HCT116 (cell line): ENCODE results near the gene SLC26A5. TPM values are rescaled to one million over a fixed set of nuclear protein-coding genes. Genes with fewer than 3 reads are reported as not detected.

Experiments used
- ATAC-seq: fragments of 200-7000 bp; cut with Tn5 transposase; 2 replicates; pipeline ENCODE4 v1.9.1; 2020; ENCODE audit warnings: mild to moderate bottlenecking, moderate library complexity
- BruUV-seq: library from RNA; stranded (reverse); fragments of 400-500 nt; replicated peaks from 2 replicates; lab custom pipeline; 2021; lab: Mats Ljungman, UMichigan
- CTCF ChIA-PET: fragments of 300-600 bp; sonication (Branson Sonifier 250); formaldehyde crosslinking; loops from one replicate; lab custom pipeline; 2021; ENCODE audit warnings: antibody characterized with exemption; lab: Charles Lee
- POLR2A ChIA-PET: fragments of 300-600, 350-600 bp; sonication (Branson Sonifier 250); formaldehyde crosslinking; loops from one replicate; lab custom pipeline; 2021; ENCODE audit warnings: antibody characterized with exemption; lab: Charles Lee
- RAD21 ChIA-PET, 2 experiments: fragments of 300-600 bp; sonication (Branson Sonifier 250); formaldehyde crosslinking; loops; one replicate each; lab custom pipeline; 2023; ENCODE audit warnings: low total read pairs in 2 of 2; ENCODE audit not compliant: uncharacterized antibody in 2 of 2, unreplicated experiment in 2 of 2, low non-redundant PET in 1 of 2; lab: Charles Lee
- DNase-seq: peaks from one replicate; pipeline ENCODE4 v3.0.0-alpha.2; 2010; ENCODE audit warnings: low read depth, low spot score
- H2AFZ ChIP-seq: fragments of 200-600 bp; shearing (Covaris generic), sonication (generic); 2 replicates; pipeline ENCODE4 v1.6.1; 2017; ENCODE audit warnings: low read depth, mixed run types, mixed read lengths, antibody characterized with exemption, low read length; ENCODE audit not compliant: poor library complexity, severe bottlenecking
- H3K27ac ChIP-seq: 2 replicates; pipeline ENCODE4 v1.5.1; 2012; ENCODE audit warnings: low read depth, low read length
- H3K27me3 ChIP-seq: fragments of 200-600 bp; sonication (generic); 2 replicates; pipeline ENCODE4 v1.6.1; 2016; ENCODE audit warnings: mixed run types, low read length, mixed read lengths; ENCODE audit not compliant: insufficient read depth
- H3K36me3 ChIP-seq, 2 experiments: fragments of 200-500 bp in 1 of 2; fragments of 200-600 bp in 1 of 2; sonication (Bioruptor generic) in 1 of 2; sonication (generic) in 1 of 2; 2 replicates each; pipeline versions ENCODE4 v1.5.1 to v1.6.1; 2014 to 2016; ENCODE audit warnings: low read length in 2 of 2, inconsistent platforms in 1 of 2, mixed read lengths in 1 of 2, mixed run types in 1 of 2; ENCODE audit not compliant: insufficient read depth in 2 of 2, control insufficient read depth in 1 of 2
- H3K4me1 ChIP-seq, 2 experiments: fragments of 200-600 bp in 1 of 2; sonication (generic) in 1 of 2; 2 replicates each; pipeline versions ENCODE4 v1.5.1 to v1.6.1; 2012 to 2017; ENCODE audit warnings: low read length in 2 of 2, inconsistent platforms in 1 of 2, mild to moderate bottlenecking in 1 of 2, mixed read lengths in 1 of 2, mixed run types in 1 of 2, moderate library complexity in 1 of 2; ENCODE audit not compliant: insufficient read depth in 2 of 2, control insufficient read depth in 1 of 2
- H3K4me2 ChIP-seq: fragments of 200-600 bp; sonication (generic); 2 replicates; pipeline ENCODE4 v1.6.1; 2017; ENCODE audit warnings: mixed run types, low read length, mixed read lengths
- H3K4me3 ChIP-seq, 2 experiments: fragments of 200-600 bp in 1 of 2; sonication (generic) in 1 of 2; replicated peaks in 1 of 2; 2 replicates each; pipeline ENCODE4 v1.5.1; 2011 to 2016; ENCODE audit warnings: low read length in 2 of 2, control low read depth in 1 of 2, low read depth in 1 of 2, mild to moderate bottlenecking in 1 of 2, mixed read lengths in 1 of 2, mixed run types in 1 of 2
- H3K79me2 ChIP-seq: fragments of 200-600 bp; sonication (generic); 2 replicates; pipeline ENCODE4 v1.6.1; 2017; ENCODE audit warnings: mild to moderate bottlenecking, mixed run types, low read length, moderate library complexity, mixed read lengths; ENCODE audit not compliant: insufficient read depth
- H3K9ac ChIP-seq: fragments of 200-600 bp; sonication (generic); 2 replicates; pipeline ENCODE4 v1.6.1; 2016; ENCODE audit warnings: low read length, mixed read lengths
- H3K9me2 ChIP-seq: fragments of 200-600 bp; sonication (generic), shearing (Covaris generic); 2 replicates; pipeline ENCODE4 v1.6.1; 2017; ENCODE audit warnings: mixed run types, mild to moderate bottlenecking, moderate library complexity; ENCODE audit not compliant: insufficient read depth
- H3K9me3 ChIP-seq, 2 experiments: fragments of 200-500 bp in 1 of 2; fragments of 200-600 bp in 1 of 2; sonication (Bioruptor generic) in 1 of 2; sonication (generic) in 1 of 2; 2 replicates each; pipeline ENCODE4 v1.6.1; 2014 to 2017; ENCODE audit warnings: low read length in 2 of 2, mixed read lengths in 2 of 2, inconsistent platforms in 1 of 2, low read depth in 1 of 2, mild to moderate bottlenecking in 1 of 2, mixed run types in 1 of 2, moderate library complexity in 1 of 2; ENCODE audit not compliant: control insufficient read depth in 1 of 2, insufficient read depth in 1 of 2
- H4K20me1 ChIP-seq: fragments of 200-600 bp; sonication (generic), shearing (Covaris generic); 2 replicates; pipeline ENCODE4 v1.6.1; 2017; ENCODE audit warnings: mixed run types, mild to moderate bottlenecking, moderate library complexity; ENCODE audit not compliant: insufficient read depth
- ELF1 ChIP-seq: IDR thresholded peaks from 2 replicates; pipeline ENCODE4 v1.6.1; 2012; ENCODE audit warnings: low read depth, borderline replicate concordance
- EZH2phosphoT487 ChIP-seq: fragments of 200-600 bp; IDR thresholded peaks from 2 replicates; pipeline ENCODE4 v1.6.1; 2018; ENCODE audit warnings: antibody characterized with exemption, borderline replicate concordance
- JUND ChIP-seq: IDR thresholded peaks from 2 replicates; pipeline ENCODE4 v1.6.1; 2012
- MAX ChIP-seq: IDR thresholded peaks from 2 replicates; pipeline ENCODE4 v1.6.1; 2012
- RAD21 ChIP-seq: IDR thresholded peaks from 2 replicates; pipeline ENCODE4 v1.6.1; 2012; ENCODE audit warnings: low read depth, mild to moderate bottlenecking
- SIN3A ChIP-seq: IDR thresholded peaks from 2 replicates; pipeline ENCODE4 v1.6.1; 2012; ENCODE audit warnings: low read depth
- SP1 ChIP-seq: IDR thresholded peaks from 2 replicates; pipeline ENCODE4 v1.6.1; 2012; ENCODE audit warnings: low read depth
- TCF7L2 ChIP-seq: IDR thresholded peaks from 2 replicates; pipeline ENCODE4 v1.7.0; 2011; ENCODE audit warnings: borderline replicate concordance, inconsistent platforms; ENCODE audit not compliant: insufficient read depth, insufficient read length; ENCODE audit errors: extremely low read depth
- YY1 ChIP-seq: IDR thresholded peaks from 2 replicates; pipeline ENCODE4 v1.6.1; 2011; ENCODE audit warnings: low read length, low read depth, moderate library complexity, mild to moderate bottlenecking; ENCODE audit not compliant: insufficient replicate concordance; ENCODE audit errors: extremely low read depth
- ZFX ChIP-seq: fragments of 450-650 bp; IDR thresholded peaks from 2 replicates; pipeline ENCODE4 v1.6.1; 2017
- intact Hi-C: fragments of 100-400 bp; cut with micrococcal nuclease; formaldehyde crosslinking; loops from 2 replicates; pipeline ENCODE4 v1.10.0; 2022
- total RNA-seq: library from RNA; stranded (reverse); gene quantifications from one replicate; pipeline ENCODE4 v1.2.1, GENCODE V29; 2021; ENCODE audit not compliant: unreplicated experiment
- TF ChIP-seq, protein P1 (sequence below): IDR thresholded peaks from 2 replicates; pipeline ENCODE4 v1.6.1; 2011; ENCODE audit warnings: mild to moderate bottlenecking, low read length, moderate library complexity; ENCODE audit not compliant: insufficient replicate concordance; ENCODE audit errors: extremely low read depth

SLC26A5 gene
- total RNA-seq, 1 experiment from 2014 or later: 0.15 TPM

DNA sequence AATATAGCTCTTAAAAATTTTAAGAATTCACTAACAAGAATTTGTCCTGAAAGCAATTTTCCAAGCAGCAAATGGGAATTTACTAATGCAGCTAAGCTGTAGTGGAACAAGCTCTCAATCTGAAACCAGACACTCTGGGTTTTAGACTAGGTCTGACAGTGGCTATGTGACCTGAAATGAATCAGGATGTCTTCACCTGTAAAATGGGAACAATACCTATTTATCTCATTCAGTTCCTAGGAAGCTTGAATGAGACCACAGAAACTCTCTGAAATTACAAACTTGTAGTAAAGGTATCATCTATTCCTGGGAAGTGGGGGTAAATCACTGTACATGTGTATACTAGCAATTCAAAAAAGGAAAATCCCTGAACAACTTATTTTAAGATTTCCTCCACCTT lies 102.7 kb downstream of the SLC26A5 start:
- ChIA-PET CTCF (no interaction called here), POLR2A (no interaction called here), RAD21 (no interaction called here)
- intact Hi-C loops: no loop called here
- Histone ChIP-seq H3K9ac (peak overlapping the region; percentile 98), H3K36me3 (peaks cover 21 to 29% of the 10 kb centered on the region in 2 experiments), H3K27ac (peak overlapping the region; percentile 74; the same call in 1 of the 2 replicates), H4K20me1 (no peaks in the 10 kb centered on the region), H3K27me3 (no peaks in the 10 kb centered on the region), H3K4me2 (peak overlapping the region; percentile 90), H3K4me1 (peaks cover 9 to 14% of the 10 kb centered on the region in 2 experiments), H3K9me2 (no peaks in the 10 kb centered on the region), H3K79me2 (peaks cover 77% of the 10 kb centered on the region), H3K9me3 (no peaks in the 10 kb centered on the region), H2AFZ (no peak overlapping the region), H3K4me3 (peak overlapping the region; percentile 95 to 97)
- no TSS peak for BruUV-seq
- TF ChIP-seq TCF7L2: no peak
- ATAC-seq: no peak
- no peak for DNase-seq

DNA sequence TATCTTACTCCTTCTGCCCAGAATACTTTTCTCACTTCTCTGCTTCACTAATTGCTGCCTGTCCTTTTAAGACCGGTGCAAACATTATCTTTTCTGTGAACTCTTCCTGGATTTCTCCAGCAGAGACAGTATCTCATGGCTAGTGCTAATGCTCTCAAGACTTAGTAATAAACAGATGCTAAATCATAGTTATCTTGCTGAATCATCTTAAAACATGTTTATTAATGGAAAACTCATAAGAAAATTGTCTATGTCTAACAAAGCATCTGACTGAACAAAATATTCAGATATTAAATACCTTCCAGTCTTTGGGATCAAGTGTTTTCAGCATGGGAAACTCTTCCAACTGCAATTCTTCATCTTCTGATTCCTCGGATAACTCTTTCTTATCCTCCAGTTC lies 104.5 kb downstream of the SLC26A5 start:
- Histone ChIP-seq H3K79me2 (peaks cover 85% of the 10 kb centered on the region), H3K9ac (no peak overlapping the region), H2AFZ (no peak overlapping the region), H3K4me1 (peaks cover 4 to 6% of the 10 kb centered on the region in 2 experiments), H3K27me3 (no peaks in the 10 kb centered on the region), H3K4me2 (no peak overlapping the region), H3K9me2 (no peaks in the 10 kb centered on the region), H4K20me1 (no peaks in the 10 kb centered on the region), H3K36me3 (peaks cover 35 to 44% of the 10 kb centered on the region in 2 experiments), H3K27ac (no peak overlapping the region), H3K9me3 (no peaks in the 10 kb centered on the region), H3K4me3 (no peak overlapping the region)
- ChIA-PET RAD21 (no interaction called here), POLR2A (no interaction called here), CTCF (no interaction called here)
- ATAC-seq: no peak
- no TSS peak for BruUV-seq
- intact Hi-C loops: no loop called here
- DNase-seq: no peak
- TF ChIP-seq SIN3A: no peak
- no peak for TF ChIP-seq ELF1
- no peak for TF ChIP-seq SP1
- no peak for TF ChIP-seq TCF7L2
- no peak for TF ChIP-seq ZFX
- TF ChIP-seq, protein P1, sequence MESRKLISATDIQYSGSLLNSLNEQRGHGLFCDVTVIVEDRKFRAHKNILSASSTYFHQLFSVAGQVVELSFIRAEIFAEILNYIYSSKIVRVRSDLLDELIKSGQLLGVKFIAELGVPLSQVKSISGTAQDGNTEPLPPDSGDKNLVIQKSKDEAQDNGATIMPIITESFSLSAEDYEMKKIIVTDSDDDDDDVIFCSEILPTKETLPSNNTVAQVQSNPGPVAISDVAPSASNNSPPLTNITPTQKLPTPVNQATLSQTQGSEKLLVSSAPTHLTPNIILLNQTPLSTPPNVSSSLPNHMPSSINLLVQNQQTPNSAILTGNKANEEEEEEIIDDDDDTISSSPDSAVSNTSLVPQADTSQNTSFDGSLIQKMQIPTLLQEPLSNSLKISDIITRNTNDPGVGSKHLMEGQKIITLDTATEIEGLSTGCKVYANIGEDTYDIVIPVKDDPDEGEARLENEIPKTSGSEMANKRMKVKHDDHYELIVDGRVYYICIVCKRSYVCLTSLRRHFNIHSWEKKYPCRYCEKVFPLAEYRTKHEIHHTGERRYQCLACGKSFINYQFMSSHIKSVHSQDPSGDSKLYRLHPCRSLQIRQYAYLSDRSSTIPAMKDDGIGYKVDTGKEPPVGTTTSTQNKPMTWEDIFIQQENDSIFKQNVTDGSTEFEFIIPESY: no peak
- no peak for TF ChIP-seq EZH2phosphoT487
- no peak for TF ChIP-seq YY1
- TF ChIP-seq RAD21: no peak
- no peak for TF ChIP-seq MAX
- TF ChIP-seq JUND: no peak
- TF ChIP-seq, all 23 proteins: peak for 0
